Right ventricle myocardium inferior (tissue), 1 donor: ENCODE results near the gene BFSP2. TPM values are rescaled to one million over a fixed set of nuclear protein-coding genes. Genes with fewer than 3 reads are reported as not detected.
A peak's percentile ranks its signal among the peaks of the same experiment; 100 is the strongest.

Experiments used
- ATAC-seq: fragments of 200-7000 bp; cut with Tn5 transposase; one replicate; pipeline ENCODE4 v1.9.1; 2020; ENCODE audit warnings: mild to moderate bottlenecking, moderate library complexity
- DNase-seq: peaks from one replicate; pipeline ENCODE4 v3.0.0; 2021; ENCODE audit errors: missing footprints
- intact Hi-C: fragments of 100-400 bp; cut with DNase I; formaldehyde crosslinking; loops from one replicate; pipeline ENCODE4 v1.11.0; 2022
- total RNA-seq: library from RNA; stranded (reverse); fragmentation: NEBNext Ultra II Directional; extraction: Animal tissue kit (Norgen Biotek cat#: 25700); gene quantifications from one replicate; pipeline ENCODE4 v1.2.1, GENCODE V29; 2021
- donor health status: DM: no; HTN: yes; CAD: no; lungs with severe emphysema.

The BFSP2 gene
- total RNA-seq, 1 donor from 2014 or later: not detected

- DNase-seq (no peak), ATAC-seq (no peak)
- intact Hi-C loops: no loop called here
Observed at GRCh38 chr3:133380481-133381225, 19.2 kb upstream of the BFSP2 start.

GRCh38 chr3:133381346-133382109 is 18.3 kb upstream of the BFSP2 start:
- no peak for ATAC-seq
- DNase-seq: no peak
- intact Hi-C loops: no loop called here

GRCh38 chr3:133383175-133383574 is 16.7 kb upstream of the BFSP2 start:
- no peak for ATAC-seq
- intact Hi-C loops: no loop called here
- DNase-seq: no peak

- intact Hi-C loops: loop anchor here (2.0 kb wide), 2 partner anchors 343 to 653 kb away; no protein-coding TSS in a partner anchor
- ATAC-seq: no peak
- DNase-seq: no peak
Observed at GRCh38 chr3:133383741-133384140, 16.1 kb upstream of the BFSP2 start.

- DNase-seq: no peak
- peak; percentile 83 for ATAC-seq
- intact Hi-C loops: loop anchor here (2.0 kb wide), 2 partner anchors 344 to 654 kb away; no protein-coding TSS in a partner anchor
Observed at GRCh38 chr3:133384331-133385027, 15.4 kb upstream of the BFSP2 start.

- intact Hi-C loops: no loop called here
- ATAC-seq (no peak), DNase-seq (no peak)
Observed at GRCh38 chr3:133386876-133387275, 13.0 kb upstream of the BFSP2 start.

- ATAC-seq (no peak), DNase-seq (no peak)
- intact Hi-C loops: no loop called here
Observed at GRCh38 chr3:133387341-133387740, 12.5 kb upstream of the BFSP2 start.

- DNase-seq (no peak), ATAC-seq (no peak)
- intact Hi-C loops: no loop called here
Observed at GRCh38 chr3:133388696-133389395, 11.0 kb upstream of the BFSP2 start.

GRCh38 chr3:133390715-133391114 is 9.1 kb upstream of the BFSP2 start:
- DNase-seq: no peak
- intact Hi-C loops: no loop called here
- no peak for ATAC-seq

GRCh38 chr3:133393204-133393603 is 6.7 kb upstream of the BFSP2 start:
- ATAC-seq (peak; percentile 33), DNase-seq (no peak)
- intact Hi-C loops: no loop called here

- DNase-seq (no peak), ATAC-seq (peak; percentile 78)
- intact Hi-C loops: no loop called here
Observed at GRCh38 chr3:133393691-133394474, 6.0 kb upstream of the BFSP2 start.

- DNase-seq (no peak), ATAC-seq (no peak)
- intact Hi-C loops: no loop called here
Observed at GRCh38 chr3:133394561-133395311, 5.1 kb upstream of the BFSP2 start.

- DNase-seq (no peak), ATAC-seq (no peak)
- intact Hi-C loops: no loop called here
Observed at GRCh38 chr3:133396906-133397305, 3.0 kb upstream of the BFSP2 start.

GRCh38 chr3:133401374-133402135 is 1.7 kb downstream of the BFSP2 start:
- intact Hi-C loops: no loop called here
- DNase-seq (no peak), ATAC-seq (peak; percentile 78)

GRCh38 chr3:133404920-133405319 is 5.1 kb downstream of the BFSP2 start:
- ATAC-seq: no peak
- intact Hi-C loops: no loop called here
- DNase-seq: no peak

GRCh38 chr3:133408366-133408765 is 8.5 kb downstream of the BFSP2 start:
- DNase-seq (no peak), ATAC-seq (no peak)
- intact Hi-C loops: no loop called here

- DNase-seq: no peak
- intact Hi-C loops: no loop called here
- no peak for ATAC-seq
Observed at GRCh38 chr3:133408961-133409360, 9.1 kb downstream of the BFSP2 start.
